ENCODE results near the gene FEZ2. TPM values are rescaled to one million over a fixed set of nuclear protein-coding genes. Genes with fewer than 3 reads are reported as not detected.
A peak's percentile ranks its signal among the peaks of the same experiment; 100 is the strongest.

FEZ2 gene
- total RNA-seq, 1 experiment from 2014 or later, result 52.6 TPM

DNA sequence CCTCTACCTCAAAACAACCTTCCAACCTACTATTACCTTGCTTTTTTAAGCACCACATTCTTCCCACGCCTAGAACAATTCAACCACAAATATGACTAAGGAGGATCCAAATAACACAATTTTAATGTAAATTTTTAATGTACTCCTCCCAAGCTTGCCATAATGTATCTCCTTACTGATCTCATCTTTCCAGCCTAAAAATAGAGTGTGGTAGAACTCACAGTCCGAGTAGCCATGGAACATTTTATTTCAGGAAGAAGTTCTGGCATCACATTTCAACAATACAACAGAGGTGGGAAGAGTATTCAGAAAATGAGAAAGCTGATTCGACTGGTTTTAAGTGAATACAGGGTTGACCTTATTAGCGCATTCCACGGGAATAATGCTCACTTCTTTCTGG, 15.4 kb downstream of the FEZ2 start:
- no peaks in the 10 kb centered on the region for H4K20me1 ChIP-seq (ENCODE audit: low read length)
- no peaks in the 10 kb centered on the region for H3K9me2 ChIP-seq (replicated peaks; ENCODE audit: low read length)
- ChIA-PET CTCF (no interaction called here), POLR2A (ENCODE audit: unreplicated experiment) (no interaction called here)
- H3K36me3 ChIP-seq (ENCODE audit: low read depth, low read length), result peaks cover 60% of the 10 kb centered on the region
- intact Hi-C loops (cut with micrococcal nuclease), result no loop called here
- ATAC-seq (no peak), DNase-seq (no peak)
- H3K27ac ChIP-seq (ENCODE audit: low read length), result no peak overlapping the region
- H2AFZ ChIP-seq (ENCODE audit: low read length), result no peak overlapping the region
- H3F3A ChIP-seq (ENCODE audit: low read length, unreplicated experiment), result peaks cover 5% of the 10 kb centered on the region
- no peak overlapping the region for H3K4me2 ChIP-seq (ENCODE audit: low read length)
- no peaks in the 10 kb centered on the region for H3K27me3 ChIP-seq (ENCODE audit: low read length)
- peaks cover 26% of the 10 kb centered on the region for H3K79me2 ChIP-seq (ENCODE audit: low read length)
- no TSS peak for BruUV-seq (replicated peaks)
- no peak overlapping the region for H3K9ac ChIP-seq (ENCODE audit: low read length)
- H3K9me3 ChIP-seq (ENCODE audit: low read length), result no peaks in the 10 kb centered on the region
- H3K4me1 ChIP-seq (ENCODE audit: insufficient read depth, low read length), result peaks cover 25% of the 10 kb centered on the region
- TF ChIP-seq, protein P1, sequence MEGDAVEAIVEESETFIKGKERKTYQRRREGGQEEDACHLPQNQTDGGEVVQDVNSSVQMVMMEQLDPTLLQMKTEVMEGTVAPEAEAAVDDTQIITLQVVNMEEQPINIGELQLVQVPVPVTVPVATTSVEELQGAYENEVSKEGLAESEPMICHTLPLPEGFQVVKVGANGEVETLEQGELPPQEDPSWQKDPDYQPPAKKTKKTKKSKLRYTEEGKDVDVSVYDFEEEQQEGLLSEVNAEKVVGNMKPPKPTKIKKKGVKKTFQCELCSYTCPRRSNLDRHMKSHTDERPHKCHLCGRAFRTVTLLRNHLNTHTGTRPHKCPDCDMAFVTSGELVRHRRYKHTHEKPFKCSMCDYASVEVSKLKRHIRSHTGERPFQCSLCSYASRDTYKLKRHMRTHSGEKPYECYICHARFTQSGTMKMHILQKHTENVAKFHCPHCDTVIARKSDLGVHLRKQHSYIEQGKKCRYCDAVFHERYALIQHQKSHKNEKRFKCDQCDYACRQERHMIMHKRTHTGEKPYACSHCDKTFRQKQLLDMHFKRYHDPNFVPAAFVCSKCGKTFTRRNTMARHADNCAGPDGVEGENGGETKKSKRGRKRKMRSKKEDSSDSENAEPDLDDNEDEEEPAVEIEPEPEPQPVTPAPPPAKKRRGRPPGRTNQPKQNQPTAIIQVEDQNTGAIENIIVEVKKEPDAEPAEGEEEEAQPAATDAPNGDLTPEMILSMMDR (conservative IDR thresholded peaks at IDR 0.05; ENCODE audit: low read depth, low read length), result no peak
- no peak for TF ChIP-seq EZH2 (IDR thresholded peaks at IDR 0.05; ENCODE audit: low read length, unreplicated experiment)
- TF ChIP-seq EZH2phosphoT487 (IDR thresholded peaks at IDR 0.05; ENCODE audit: borderline replicate concordance, low read length), result no peak
- H3K4me3 ChIP-seq (ENCODE audit: low read length), result no peak overlapping the region

DNA sequence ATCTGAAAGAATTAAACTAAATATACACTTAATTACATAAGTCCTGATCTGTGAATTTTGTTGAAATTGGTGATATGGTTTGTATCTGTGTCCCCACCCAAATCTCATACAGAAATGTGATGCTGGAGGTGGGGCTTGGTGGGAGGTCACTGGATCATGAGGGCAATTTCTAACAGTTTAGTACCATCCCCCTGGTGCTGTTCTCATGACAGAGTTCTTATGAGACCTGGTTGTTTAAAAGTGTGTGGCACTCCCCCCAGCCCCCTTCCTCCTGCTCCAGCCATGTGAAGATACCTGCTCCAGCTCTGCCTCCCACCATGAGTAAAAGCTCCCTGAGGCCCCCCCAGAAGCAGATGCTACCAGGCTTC, 18.7 kb downstream of the FEZ2 start:
- Histone ChIP-seq H3K36me3 (ENCODE audit: low read depth, low read length) (peaks cover 68% of the 10 kb centered on the region), H3K4me1 (ENCODE audit: insufficient read depth, low read length) (peaks cover 27% of the 10 kb centered on the region), H2AFZ (ENCODE audit: low read length) (no peak overlapping the region), H3K4me3 (ENCODE audit: low read length) (0 out of 2 replicates have a peak overlapping the region, but pooled peaks have one; percentile 3), H3F3A (ENCODE audit: low read length, unreplicated experiment) (peaks cover 5% of the 10 kb centered on the region), H3K9me3 (ENCODE audit: low read length) (no peaks in the 10 kb centered on the region), H3K9me2 (replicated peaks; ENCODE audit: low read length) (no peaks in the 10 kb centered on the region), H3K27me3 (ENCODE audit: low read length) (no peaks in the 10 kb centered on the region), H3K9ac (ENCODE audit: low read length) (no peak overlapping the region), H3K4me2 (ENCODE audit: low read length) (peak overlapping the region; percentile 75), H3K27ac (ENCODE audit: low read length) (peak overlapping the region; percentile 76), H4K20me1 (ENCODE audit: low read length) (no peaks in the 10 kb centered on the region), H3K79me2 (ENCODE audit: low read length) (peaks cover 47% of the 10 kb centered on the region)
- TF ChIP-seq EZH2 (IDR thresholded peaks at IDR 0.05; ENCODE audit: low read length, unreplicated experiment) (no peak), EZH2phosphoT487 (IDR thresholded peaks at IDR 0.05; ENCODE audit: borderline replicate concordance, low read length) (no peak)
- TF ChIP-seq, protein P1 (conservative IDR thresholded peaks at IDR 0.05; ENCODE audit: low read depth, low read length), result no peak
- intact Hi-C loops (cut with micrococcal nuclease), result loop anchor here (1.0 to 10.0 kb wide), 3 partner anchors 18 to 206 kb away; no protein-coding TSS in a partner anchor
- ChIA-PET POLR2A (ENCODE audit: unreplicated experiment) (interaction anchor here (0.7 kb wide), 1 partner anchor 46 kb away, joined by 5 read pairs; no protein-coding TSS in a partner anchor), CTCF (interaction anchor here (1.0 kb wide), 1 partner anchor 10 kb away, joined by 4 read pairs; no protein-coding TSS in a partner anchor)
- DNase-seq (no peak), ATAC-seq (peak; percentile 41)
- TSS peak; percentile 20 for BruUV-seq (replicated peaks)
